Activated CD4-positive, alpha-beta memory T cell treated with anti-CD3 and anti-CD28 coated beads for 36 hours (primary cell): Measurements from ENCODE around the gene SLC25A25. TPM values are rescaled to one million over a fixed set of nuclear protein-coding genes. Genes with fewer than 3 reads are reported as not detected.

Experiments used
- CTCF ChIA-PET: fragments of 350-600 bp; sonication (Branson Sonifier 250); formaldehyde crosslinking; loops from one replicate; lab custom pipeline; 2021; ENCODE audit warnings: antibody characterized with exemption, inconsistent platforms; lab: Charles Lee
- POLR2A ChIA-PET: fragments of 350-600 bp; sonication (Branson Sonifier 250); formaldehyde crosslinking; loops from one replicate; lab custom pipeline; 2021; ENCODE audit warnings: antibody characterized with exemption; lab: Charles Lee
- DNase-seq: peaks from one replicate; pipeline ENCODE4 v3.0.0-alpha.2; 2020
- H3K27ac Mint-ChIP-seq: one replicate; pipeline ENCODE4 v1.8.0; 2021; ENCODE audit warnings: mixed read lengths
- H3K27me3 Mint-ChIP-seq: one replicate; pipeline ENCODE4 v1.8.0; 2021; ENCODE audit warnings: mixed read lengths
- H3K36me3 Mint-ChIP-seq: one replicate; pipeline ENCODE4 v1.8.0; 2021; ENCODE audit warnings: mixed read lengths
- H3K4me1 Mint-ChIP-seq: one replicate; pipeline ENCODE4 v1.8.0; 2021; ENCODE audit warnings: low read depth, mixed read lengths
- H3K4me3 Mint-ChIP-seq: one replicate; pipeline ENCODE4 v1.8.0; 2021; ENCODE audit warnings: mild to moderate bottlenecking, mixed read lengths
- H3K9me3 Mint-ChIP-seq: one replicate; pipeline ENCODE4 v1.8.0; 2021; ENCODE audit warnings: mixed read lengths
- intact Hi-C: fragments of 100-400 bp; cut with micrococcal nuclease; formaldehyde crosslinking; loops from one replicate; pipeline ENCODE4 v1.15.1; 2023
- total RNA-seq, 2 experiments: library from RNA; stranded (reverse); gene quantifications; one replicate each; pipeline ENCODE4 v1.2.3, GENCODE V29; 2021

The SLC25A25 gene
- total RNA-seq, 2 experiments from 2014 or later, result 17.1 to 17.3 TPM

DNA sequence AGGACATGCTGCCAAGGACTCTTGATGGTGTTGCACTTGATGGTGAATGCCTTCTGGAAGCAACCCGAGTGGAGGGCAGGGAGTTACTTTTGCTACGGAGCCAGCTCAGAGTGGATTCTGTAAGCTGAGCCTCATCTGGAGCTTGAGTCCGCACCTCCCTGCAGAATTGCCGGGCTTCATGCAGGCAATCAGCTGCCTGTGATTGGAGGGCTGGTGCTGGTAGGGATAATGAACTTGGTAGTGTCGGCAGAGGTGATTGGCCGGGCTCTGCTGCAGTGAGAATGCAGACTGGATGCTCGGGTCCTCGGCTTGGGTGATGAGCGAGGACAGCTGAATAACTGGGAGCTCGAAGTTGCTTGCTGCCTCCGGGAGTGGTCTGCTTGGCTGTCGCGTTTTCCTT, 23.1 kb downstream of the SLC25A25 start:
- intact Hi-C loops, result loop anchor here (5.0 kb wide), 1 partner anchor 36 kb away; the partner anchor contains the start of gene PTGES2
- Mint-ChIP-seq H3K4me3 (no peak overlapping the region), H3K36me3 (peaks cover 8% of the 10 kb centered on the region), H3K27ac (no peak overlapping the region), H3K9me3 (no peaks in the 10 kb centered on the region), H3K4me1 (peaks cover 72% of the 10 kb centered on the region), H3K27me3 (no peaks in the 10 kb centered on the region)
- no peak for DNase-seq
- CTCF ChIA-PET, result interaction anchor here (0.7 to 5.4 kb wide), 4 partner anchors 13 to 148 kb away, joined by 3 to 33 read pairs (median 13); no protein-coding TSS in a partner anchor
- POLR2A ChIA-PET, result interaction anchor here (1.0 kb wide), 1 partner anchor 23 kb away, joined by 3 read pairs; the partner anchor contains the start of gene SLC25A25

DNA sequence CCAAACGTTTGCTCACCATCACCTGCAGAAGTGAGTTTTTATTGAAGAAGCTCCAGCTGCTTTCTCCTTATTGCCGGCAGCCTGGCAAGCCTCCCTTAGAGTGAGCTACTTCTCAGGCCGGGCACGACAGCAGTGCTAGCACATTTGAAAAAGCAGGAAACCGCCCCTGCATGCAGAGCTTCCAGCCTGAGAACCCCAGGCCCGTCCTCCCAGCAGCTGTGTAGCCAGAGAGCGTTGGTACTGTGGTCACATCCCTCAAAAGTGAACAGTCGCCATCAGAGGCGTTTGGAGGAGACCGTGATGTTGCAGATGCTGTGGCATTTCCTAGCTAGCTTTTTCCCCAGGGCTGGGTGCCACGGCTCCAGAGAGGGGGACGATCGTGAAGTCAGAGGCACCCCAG, 23.5 kb downstream of the SLC25A25 start:
- peaks cover 8% of the 10 kb centered on the region for H3K36me3 Mint-ChIP-seq
- no peak for DNase-seq
- POLR2A ChIA-PET, result interaction anchor here (1.0 kb wide), 1 partner anchor 24 kb away, joined by 3 read pairs; the partner anchor contains the start of gene SLC25A25
- H3K4me3 Mint-ChIP-seq, result no peak overlapping the region
- H3K27ac Mint-ChIP-seq, result peak overlapping the region; percentile 29
- H3K9me3 Mint-ChIP-seq, result no peaks in the 10 kb centered on the region
- no peaks in the 10 kb centered on the region for H3K27me3 Mint-ChIP-seq
- peaks cover 75% of the 10 kb centered on the region for H3K4me1 Mint-ChIP-seq
- intact Hi-C loops, result loop anchor here (5.0 kb wide), 1 partner anchor 36 kb away; the partner anchor contains the start of gene PTGES2
- CTCF ChIA-PET, result interaction anchor here (0.7 to 5.4 kb wide), 4 partner anchors 13 to 149 kb away, joined by 3 to 33 read pairs (median 13); no protein-coding TSS in a partner anchor

DNA sequence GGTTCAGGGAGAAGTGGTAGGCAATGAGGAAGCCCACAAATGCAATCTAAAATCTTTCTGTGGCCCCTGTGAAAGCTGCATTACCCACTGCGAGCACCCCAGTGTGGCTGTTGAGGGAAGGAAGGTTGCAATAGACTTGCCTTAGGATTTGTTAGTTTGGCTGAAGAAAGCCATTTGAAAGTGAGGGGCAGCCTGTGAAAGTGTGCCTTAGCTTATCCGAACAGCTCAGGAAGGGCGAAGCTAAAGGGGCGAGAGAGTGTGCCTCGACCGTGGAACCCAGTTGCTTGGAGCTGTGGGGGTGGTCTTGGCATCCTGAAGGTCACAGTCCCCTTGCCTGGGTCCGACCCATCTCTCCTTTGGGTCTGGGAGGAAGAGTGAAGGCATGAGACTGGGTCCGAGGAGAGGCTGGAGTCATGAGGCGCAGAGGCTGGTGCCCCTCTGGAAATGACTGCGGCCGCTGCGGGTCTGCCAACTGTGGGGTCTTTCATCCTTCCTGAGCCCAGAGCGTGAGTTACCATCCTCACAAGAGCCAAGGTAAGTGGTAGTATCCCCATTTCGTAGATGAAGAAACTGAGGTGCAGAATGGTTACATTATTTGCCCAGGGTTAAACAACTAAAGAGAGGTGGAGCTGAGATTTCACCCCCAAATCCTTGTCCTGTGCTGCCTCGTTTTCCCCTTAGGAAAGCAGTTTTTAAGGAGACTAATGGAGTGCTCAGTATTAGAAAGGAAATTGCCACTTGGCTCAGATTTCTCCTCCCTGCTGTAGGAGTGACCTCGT, 24.4 kb downstream of the SLC25A25 start:
- Mint-ChIP-seq H3K27me3 (no peaks in the 10 kb centered on the region), H3K36me3 (peaks cover 6% of the 10 kb centered on the region), H3K27ac (peak overlapping the region; percentile 96), H3K4me3 (no peak overlapping the region), H3K4me1 (peaks cover 81% of the 10 kb centered on the region), H3K9me3 (no peaks in the 10 kb centered on the region)
- intact Hi-C loops, result loop anchor here (5.0 kb wide), 1 partner anchor 35 kb away; the partner anchor contains the start of gene PTGES2
- POLR2A ChIA-PET, result interaction anchor here (1.3 to 2.3 kb wide), 2 partner anchors 20 to 26 kb away, joined by 3 to 7 read pairs; partner anchors contain the start of gene NAIF1
- CTCF ChIA-PET, result interaction anchor here (0.6 to 5.4 kb wide), 7 partner anchors 8 to 150 kb away, joined by 3 to 33 read pairs (median 6); partner anchors contain the start of gene NAIF1
- no peak for DNase-seq

DNA sequence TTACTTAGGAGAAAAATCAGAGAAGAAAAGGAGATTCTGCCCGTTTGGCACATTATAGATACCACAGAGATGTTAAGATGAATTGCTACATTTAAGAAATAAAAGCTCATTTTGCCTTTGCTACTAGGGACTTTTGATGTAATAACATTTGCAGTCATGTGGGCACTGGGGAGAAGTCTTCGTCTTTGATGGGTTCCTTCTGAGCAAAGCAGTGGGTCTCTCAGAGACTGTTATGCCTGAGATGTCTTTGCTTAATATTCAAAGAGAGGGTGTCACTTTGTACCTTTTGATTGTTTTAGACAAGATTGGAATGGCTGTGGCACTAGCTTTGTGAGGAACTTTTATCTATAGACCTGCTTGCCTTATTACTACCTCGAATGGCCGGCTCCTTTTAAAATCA, 25.0 kb downstream of the SLC25A25 start:
- Mint-ChIP-seq H3K27ac (peak overlapping the region; percentile 96), H3K4me1 (peaks cover 81% of the 10 kb centered on the region), H3K27me3 (no peaks in the 10 kb centered on the region), H3K36me3 (peaks cover 6% of the 10 kb centered on the region), H3K4me3 (no peak overlapping the region), H3K9me3 (no peaks in the 10 kb centered on the region)
- CTCF ChIA-PET, result interaction anchor here (0.6 to 5.4 kb wide), 8 partner anchors 8 to 150 kb away, joined by 3 to 33 read pairs (median 6); partner anchors contain the start of gene NAIF1
- intact Hi-C loops, result loop anchor here (5.0 kb wide), 1 partner anchor 34 kb away; the partner anchor contains the start of gene PTGES2
- DNase-seq, result no peak
- POLR2A ChIA-PET, result interaction anchor here (1.3 to 2.3 kb wide), 2 partner anchors 20 to 26 kb away, joined by 3 to 7 read pairs; partner anchors contain the start of gene NAIF1

DNA sequence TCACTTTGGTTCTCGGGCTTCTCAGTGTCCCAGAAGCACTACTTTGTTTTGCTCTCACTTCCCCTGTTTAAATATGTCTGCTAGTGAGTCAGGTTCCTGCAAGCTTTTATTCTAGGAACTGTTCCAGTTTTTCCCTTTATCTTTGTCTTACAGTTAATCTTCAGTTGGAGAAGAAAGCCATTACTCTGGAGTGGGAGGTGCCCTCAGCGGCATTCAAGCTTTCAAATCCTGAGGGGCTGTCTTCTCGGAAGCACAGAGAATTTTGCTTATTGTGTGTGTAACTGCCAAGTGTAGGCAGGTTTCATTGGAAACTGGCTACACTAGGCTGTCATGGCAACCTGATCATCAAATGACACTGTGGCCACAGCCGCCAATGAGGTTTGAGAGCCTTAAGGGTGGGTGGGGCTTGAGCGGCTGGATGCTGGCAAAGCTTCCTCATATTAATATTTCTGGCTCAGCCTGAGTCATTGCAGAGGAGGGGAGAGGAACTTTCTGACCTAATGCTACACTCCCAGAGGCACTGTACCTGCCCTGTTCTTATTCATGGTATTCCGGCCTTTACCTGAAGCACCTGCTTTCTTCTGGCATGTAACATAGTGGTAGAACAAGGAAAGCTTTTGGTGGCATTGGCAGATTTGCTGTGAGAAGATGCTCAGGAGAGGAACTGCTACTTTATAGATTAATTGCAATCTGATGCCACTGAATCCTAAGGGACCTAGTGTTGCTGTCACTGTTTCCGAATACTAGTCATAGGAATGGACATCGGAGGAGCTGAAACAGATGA, 26.3 kb downstream of the SLC25A25 start:
- H3K27me3 Mint-ChIP-seq, result no peaks in the 10 kb centered on the region
- intact Hi-C loops, result loop anchor here (1.0 to 5.0 kb wide), 2 partner anchors 22 to 33 kb away; partner anchors contain the start of gene PTGES2
- H3K4me1 Mint-ChIP-seq, result peaks cover 84% of the 10 kb centered on the region
- CTCF ChIA-PET, result interaction anchor here (0.6 to 5.4 kb wide), 10 partner anchors 8 to 309 kb away, joined by 3 to 33 read pairs (median 5); partner anchors contain the start of gene CDK9
- peak overlapping the region; percentile 96 for H3K27ac Mint-ChIP-seq
- H3K36me3 Mint-ChIP-seq, result peaks cover 6% of the 10 kb centered on the region
- DNase-seq, result peak; percentile 93
- peak overlapping the region; percentile 54 for H3K4me3 Mint-ChIP-seq
- no peaks in the 10 kb centered on the region for H3K9me3 Mint-ChIP-seq
- POLR2A ChIA-PET, result interaction anchor here (0.8 to 2.3 kb wide), 4 partner anchors 26 to 119 kb away, joined by 3 to 7 read pairs (median 5); partner anchors contain the start of genes NAIF1 and SLC25A25

DNA sequence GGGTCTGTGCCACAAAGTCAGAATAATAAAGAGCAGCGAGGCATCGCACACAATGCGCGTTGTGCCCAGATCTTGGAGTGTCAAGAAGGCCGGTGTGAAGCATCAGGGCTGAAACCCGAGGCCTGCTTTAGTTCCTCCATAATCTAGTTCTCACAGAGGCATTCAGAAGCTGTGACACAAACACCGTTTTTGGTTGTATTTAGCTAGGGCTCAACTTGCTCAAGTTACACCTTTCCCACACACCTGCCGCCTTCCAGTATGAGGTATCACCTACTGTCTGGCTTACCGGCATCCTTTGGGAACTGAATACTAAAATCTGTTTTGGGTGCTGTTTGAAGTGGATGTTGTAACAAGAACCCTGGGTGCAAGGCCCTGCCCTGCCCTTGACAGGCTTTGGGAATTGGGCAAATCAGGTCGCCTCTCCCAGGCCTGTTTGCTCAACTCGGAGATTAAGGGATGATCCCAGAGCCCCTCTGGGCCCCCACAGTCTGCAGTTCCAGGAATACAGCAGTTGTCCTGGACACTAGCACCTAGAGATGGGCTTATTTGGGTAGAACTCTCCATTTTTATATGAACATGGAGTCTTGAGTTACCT, 27.0 kb downstream of the SLC25A25 start:
- Mint-ChIP-seq H3K27me3 (no peaks in the 10 kb centered on the region), H3K4me3 (peak overlapping the region; percentile 54), H3K9me3 (no peaks in the 10 kb centered on the region), H3K4me1 (peaks cover 84% of the 10 kb centered on the region), H3K27ac (peak overlapping the region; percentile 96), H3K36me3 (peaks cover 5% of the 10 kb centered on the region)
- ChIA-PET CTCF (interaction anchor here (0.9 to 5.4 kb wide), 7 partner anchors 10 to 309 kb away, joined by 3 to 33 read pairs (median 11); partner anchors contain the start of gene CDK9), POLR2A (interaction anchor here (1.3 to 2.3 kb wide), 3 partner anchors 28 to 120 kb away, joined by 3 to 7 read pairs (median 6); partner anchors contain the start of gene NAIF1)
- no peak for DNase-seq
- intact Hi-C loops, result loop anchor here (1.0 to 5.0 kb wide), 2 partner anchors 23 to 32 kb away; partner anchors contain the start of gene PTGES2

DNA sequence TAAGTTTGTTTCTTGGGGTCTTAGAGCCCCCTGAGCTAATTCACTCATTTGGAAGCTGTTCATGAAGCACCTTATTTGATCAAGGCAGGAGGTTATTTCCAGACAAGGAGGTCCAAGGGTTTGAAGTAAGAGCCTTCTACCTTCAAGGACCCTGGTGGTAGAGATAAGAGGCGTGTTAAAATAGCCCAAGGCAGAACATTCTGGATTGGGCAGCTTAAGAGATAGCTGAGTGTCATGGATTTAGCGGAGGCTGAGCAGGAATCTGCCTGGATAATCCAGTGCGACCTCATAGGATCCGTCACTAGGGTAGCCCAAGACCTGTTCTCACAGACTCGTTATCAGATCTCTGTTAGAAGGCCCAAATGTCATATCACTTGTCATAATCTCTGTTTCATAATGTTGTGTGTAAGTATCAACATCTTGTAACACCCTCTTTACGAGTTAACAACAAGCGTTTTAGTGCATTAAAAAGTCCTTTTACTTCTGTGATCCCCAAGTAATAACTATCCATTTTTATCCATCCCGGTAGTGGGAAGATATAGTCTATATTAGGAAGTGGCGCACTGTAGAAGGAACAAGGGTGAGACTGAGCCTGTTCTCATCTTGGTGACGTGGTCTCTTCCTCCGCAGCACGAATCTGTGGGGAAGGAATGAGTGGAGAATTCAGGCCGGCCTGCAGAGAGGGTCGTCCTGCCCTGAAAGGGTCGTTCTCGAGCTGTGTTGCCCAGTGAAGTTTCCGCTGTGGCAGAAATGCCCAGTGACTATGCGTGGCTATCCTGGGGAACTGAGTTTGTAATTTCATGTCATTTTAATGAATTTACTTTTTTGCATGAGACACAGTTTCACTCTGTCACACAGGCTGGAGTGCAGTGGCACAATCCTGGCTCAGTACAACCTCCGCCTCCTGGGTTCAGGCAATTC, 28.8 kb downstream of the SLC25A25 start:
- CTCF ChIA-PET, result interaction anchor here (0.6 to 5.3 kb wide), 5 partner anchors 10 to 154 kb away, joined by 3 to 31 read pairs (median 4); partner anchors contain the start of genes NAIF1 and SLC25A25
- intact Hi-C loops, result no loop called here

DNA sequence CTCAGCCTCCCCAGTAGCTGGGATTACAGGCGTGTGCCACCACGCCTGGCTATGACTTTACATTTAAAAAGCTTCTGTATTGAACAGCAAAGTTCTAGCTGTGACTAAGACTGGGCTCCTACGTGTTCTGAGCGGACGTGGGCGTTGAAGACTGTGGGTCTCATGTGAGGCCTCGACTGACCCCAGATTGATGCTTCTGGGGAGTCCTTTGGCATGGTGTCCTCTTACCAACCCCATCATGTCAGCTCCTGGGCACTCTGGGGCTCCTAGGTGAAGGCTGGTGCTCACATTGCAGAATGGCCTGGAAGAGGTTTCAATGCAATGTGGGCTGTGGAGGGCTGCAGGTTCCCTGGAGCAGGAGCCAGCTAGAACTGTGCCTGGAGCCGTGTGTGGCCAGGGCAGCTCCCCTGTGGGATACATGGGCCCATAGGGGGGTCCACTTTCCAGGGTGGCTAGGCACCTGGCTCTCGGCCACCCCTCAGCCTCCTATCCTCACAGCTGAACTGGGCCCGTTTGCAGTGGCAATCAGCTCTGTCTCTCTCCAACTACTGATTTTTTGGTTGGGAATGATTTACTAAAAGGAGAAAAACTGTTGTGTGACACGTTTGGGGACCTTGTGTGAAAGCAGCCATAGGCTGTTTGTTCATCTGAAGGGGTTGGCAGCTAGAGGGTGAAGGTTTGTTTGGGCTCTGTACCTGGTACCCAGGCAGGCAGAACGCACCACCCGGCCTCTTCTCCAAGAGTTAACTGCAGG, 29.7 kb downstream of the SLC25A25 start:
- Mint-ChIP-seq H3K4me3 (no peak overlapping the region), H3K36me3 (peaks cover 18% of the 10 kb centered on the region), H3K27ac (peak overlapping the region; percentile 62), H3K4me1 (peaks cover 77% of the 10 kb centered on the region), H3K9me3 (no peaks in the 10 kb centered on the region), H3K27me3 (no peaks in the 10 kb centered on the region)
- peak; percentile 58 for DNase-seq
- intact Hi-C loops, result no loop called here
- POLR2A ChIA-PET, result interaction anchor here (0.8 to 1.2 kb wide), 2 partner anchors 9 to 119 kb away, joined by 3 read pairs; no protein-coding TSS in a partner anchor
- CTCF ChIA-PET, result interaction anchor here (0.6 to 5.3 kb wide), 6 partner anchors 11 to 155 kb away, joined by 3 to 31 read pairs (median 4); partner anchors contain the start of genes NAIF1 and SLC25A25

More for the DNA sequence above, 28.8 kb downstream of the SLC25A25 start:
- H3K27me3 Mint-ChIP-seq, result no peaks in the 10 kb centered on the region
- no peaks in the 10 kb centered on the region for H3K9me3 Mint-ChIP-seq
- POLR2A ChIA-PET, result interaction anchor here (0.8 to 1.2 kb wide), 2 partner anchors 10 to 118 kb away, joined by 3 read pairs; no protein-coding TSS in a partner anchor
- DNase-seq, result no peak
- peaks cover 9% of the 10 kb centered on the region for H3K36me3 Mint-ChIP-seq
- H3K4me1 Mint-ChIP-seq, result peaks cover 77% of the 10 kb centered on the region
- H3K27ac Mint-ChIP-seq, result peak overlapping the region; percentile 62
- H3K4me3 Mint-ChIP-seq, result no peak overlapping the region
